Measurements from ENCODE around the gene IL17RE. TPM values are rescaled to one million over a fixed set of nuclear protein-coding genes. Genes with fewer than 3 reads are reported as not detected.
"Not testable (repeated sequence)": the region's sequence is repeated elsewhere in the genome, so short reads cannot be mapped to it uniquely, and the experiment has no call there.

The IL17RE gene
- 1 to 10 TPM in 1 of 2 donors, under 1 TPM in 1; 0.79 to 1.1 TPM for total RNA-seq
- 1 to 10 TPM; 1.7 to 2.7 TPM for polyA plus RNA-seq (ENCODE audit: insufficient read length in 2 of 2)
- long read RNA-seq, donor 1, partial matches to known transcripts = 11 of 11 reads
- long read RNA-seq, donor 1, other reads (novel, unspliced or antisense) = 0 of 11 reads
- long read RNA-seq, donor 2 = 0 reads
- long read RNA-seq, donor 3 = 0 reads
- long read RNA-seq, donor 4, partial matches to known transcripts = 29 of 30 reads
- long read RNA-seq, donor 4, other reads (novel, unspliced or antisense) = 0 of 30 reads

DNA sequence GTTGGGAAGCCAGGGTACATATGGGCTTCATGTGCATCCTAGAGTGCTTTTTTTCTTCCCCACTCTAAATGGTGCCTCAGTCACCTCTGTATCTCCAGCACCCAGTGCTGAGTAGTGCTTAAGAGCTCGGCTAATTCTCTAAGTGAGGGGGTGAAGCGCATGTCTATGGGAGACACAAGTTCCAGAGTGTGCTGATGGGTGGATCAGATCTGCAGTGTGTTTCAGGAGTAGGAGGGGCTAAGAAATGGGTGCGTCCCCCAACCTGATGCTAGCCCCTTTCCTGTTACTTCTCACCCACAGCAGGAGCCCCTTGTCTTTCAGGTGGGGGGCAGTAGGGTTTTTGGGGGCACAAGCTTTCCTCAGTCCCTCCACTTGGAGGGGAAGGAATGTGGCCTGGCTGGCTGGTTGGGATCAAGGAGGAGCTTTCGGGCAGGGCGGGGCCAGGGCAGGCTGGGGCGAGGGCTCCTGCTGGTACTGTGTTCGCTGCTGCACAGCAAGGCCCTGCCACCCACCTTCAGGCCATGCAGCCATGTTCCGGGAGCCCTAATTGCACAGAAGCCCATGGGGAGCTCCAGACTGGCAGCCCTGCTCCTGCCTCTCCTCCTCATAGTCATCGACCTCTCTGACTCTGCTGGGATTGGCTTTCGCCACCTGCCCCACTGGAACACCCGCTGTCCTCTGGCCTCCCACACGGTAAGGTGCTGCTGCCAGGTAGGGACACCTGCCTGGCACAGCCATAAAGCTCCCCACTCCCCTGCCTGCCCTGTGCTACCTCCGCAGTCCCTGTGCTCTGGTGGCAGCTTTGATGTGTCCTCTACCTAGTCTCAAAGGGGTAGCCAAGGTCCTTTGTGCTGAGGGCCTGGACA is at the start of gene IL17RE:
Gene IL17RE, plus strand, starts transcription at position 477 of the 866 bp plus-strand sequence. Its CDS starts 85 bp downstream, at position 562.
- Histone ChIP-seq H3K36me3 (ENCODE audit: control insufficient read depth, insufficient read depth, low read length) (no peaks in the 10 kb centered on the region), H3K27ac (ENCODE audit: low read depth, low read length) (no peak within 1 kb of the TSS), H3K9me3 (ENCODE audit: control insufficient read depth, insufficient read depth, low read length) (no peaks in the 10 kb centered on the region), H3K27me3 (ENCODE audit: control insufficient read depth, insufficient read depth, low read length) (no peaks in the 10 kb centered on the region), H3K4me3 (ENCODE audit: low read depth, low read length) (no peak within 1 kb of the TSS), H3K4me1 (ENCODE audit: control insufficient read depth, insufficient read depth, low read length) (peaks cover 7% of the 10 kb centered on the region)
- 39% methylated on average over 7 of the region's 13 CpGs for WGBS (ENCODE audit: insufficient coverage)
- no peak for DNase-seq (ENCODE audit: low read depth in 4 of 6, low spot score in 6 of 6)

DNA sequence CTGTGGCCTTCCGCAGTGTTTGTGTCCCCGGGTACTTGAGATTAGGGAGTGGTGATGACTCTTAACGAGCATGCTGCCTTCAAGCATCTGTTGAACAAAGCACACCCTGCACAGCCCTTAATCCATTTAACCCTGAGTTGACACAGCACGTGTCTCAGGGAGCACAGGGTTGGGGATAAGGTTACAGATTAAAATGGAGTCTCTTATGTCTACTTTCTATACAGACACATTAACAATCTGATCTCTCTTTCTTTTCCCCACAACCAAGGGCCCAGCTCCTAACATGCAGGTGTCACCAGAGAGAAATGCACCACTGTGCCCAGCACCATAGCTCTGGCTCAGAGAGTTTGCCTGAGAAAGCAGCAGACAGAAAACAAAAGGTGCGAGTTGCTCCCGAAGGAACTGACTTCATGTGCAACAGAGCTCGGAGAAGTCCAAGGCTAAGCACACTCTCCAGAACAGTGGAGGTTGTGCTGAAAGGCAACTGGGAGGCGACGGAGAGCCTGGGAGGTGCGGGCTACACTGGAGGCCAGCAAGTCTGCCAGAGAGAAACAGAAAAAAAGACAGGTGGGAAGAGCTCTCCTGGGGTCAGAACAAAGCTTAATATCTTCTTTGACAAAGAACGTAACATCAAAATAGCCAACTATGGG is 48.2 kb upstream of the IL17RE start:
- H3K4me1 ChIP-seq (ENCODE audit: control insufficient read depth, insufficient read depth, low read length); H3K4me3 ChIP-seq (ENCODE audit: low read depth, low read length); H3K36me3 ChIP-seq (ENCODE audit: control insufficient read depth, insufficient read depth, low read length); H3K9me3 ChIP-seq (ENCODE audit: control insufficient read depth, insufficient read depth, low read length); H3K27me3 ChIP-seq (ENCODE audit: control insufficient read depth, insufficient read depth, low read length); DNase-seq (ENCODE audit: low read depth in 4 of 6, low spot score in 6 of 6); H3K27ac ChIP-seq (ENCODE audit: low read depth, low read length): not testable (repeated sequence)
- 84% methylated on average over 7 of the region's 11 CpGs for WGBS (ENCODE audit: insufficient coverage)

- Histone ChIP-seq H3K4me3 (ENCODE audit: low read depth, low read length) (no peak overlapping the region), H3K27me3 (ENCODE audit: control insufficient read depth, insufficient read depth, low read length) (no peaks in the 10 kb centered on the region), H3K9me3 (ENCODE audit: control insufficient read depth, insufficient read depth, low read length) (no peaks in the 10 kb centered on the region), H3K36me3 (ENCODE audit: control insufficient read depth, insufficient read depth, low read length) (no peaks in the 10 kb centered on the region), H3K27ac (ENCODE audit: low read depth, low read length) (no peak overlapping the region), H3K4me1 (ENCODE audit: control insufficient read depth, insufficient read depth, low read length) (peaks cover 7% of the 10 kb centered on the region)
- WGBS (ENCODE audit: insufficient coverage) = 100% methylated on average over 3 of the region's 3 CpGs
- DNase-seq (ENCODE audit: low read depth in 4 of 6, low spot score in 6 of 6) = no peak
Measured at GRCh38 chr3:9855594-9855993, 47.1 kb upstream of the IL17RE start.

GRCh38 chr3:9859530-9860025 is 43.1 kb upstream of the IL17RE start:
- H3K27ac ChIP-seq (ENCODE audit: low read depth, low read length) = no peak overlapping the region
- DNase-seq (ENCODE audit: low read depth in 4 of 6, low spot score in 6 of 6) = no peak
- peaks cover 2% of the 10 kb centered on the region for H3K36me3 ChIP-seq (ENCODE audit: control insufficient read depth, insufficient read depth, low read length)
- H3K9me3 ChIP-seq (ENCODE audit: control insufficient read depth, insufficient read depth, low read length) = no peaks in the 10 kb centered on the region
- no peak overlapping the region for H3K4me3 ChIP-seq (ENCODE audit: low read depth, low read length)
- peaks cover 26% of the 10 kb centered on the region for H3K4me1 ChIP-seq (ENCODE audit: control insufficient read depth, insufficient read depth, low read length)
- H3K27me3 ChIP-seq (ENCODE audit: control insufficient read depth, insufficient read depth, low read length) = no peaks in the 10 kb centered on the region
- WGBS (ENCODE audit: insufficient coverage) = 93% methylated on average over 12 of the region's 12 CpGs

GRCh38 chr3:9861201-9861600 is 41.4 kb upstream of the IL17RE start:
- WGBS (ENCODE audit: insufficient coverage) = 88% methylated on average over 1 of the region's 4 CpGs
- DNase-seq (ENCODE audit: low read depth in 4 of 6, low spot score in 6 of 6) = no peak
- Histone ChIP-seq H3K4me3 (ENCODE audit: low read depth, low read length) (no peak overlapping the region), H3K4me1 (ENCODE audit: control insufficient read depth, insufficient read depth, low read length) (peaks cover 39% of the 10 kb centered on the region), H3K27me3 (ENCODE audit: control insufficient read depth, insufficient read depth, low read length) (no peaks in the 10 kb centered on the region), H3K36me3 (ENCODE audit: control insufficient read depth, insufficient read depth, low read length) (peaks cover 2% of the 10 kb centered on the region), H3K27ac (ENCODE audit: low read depth, low read length) (no peak overlapping the region), H3K9me3 (ENCODE audit: control insufficient read depth, insufficient read depth, low read length) (no peaks in the 10 kb centered on the region)

DNA sequence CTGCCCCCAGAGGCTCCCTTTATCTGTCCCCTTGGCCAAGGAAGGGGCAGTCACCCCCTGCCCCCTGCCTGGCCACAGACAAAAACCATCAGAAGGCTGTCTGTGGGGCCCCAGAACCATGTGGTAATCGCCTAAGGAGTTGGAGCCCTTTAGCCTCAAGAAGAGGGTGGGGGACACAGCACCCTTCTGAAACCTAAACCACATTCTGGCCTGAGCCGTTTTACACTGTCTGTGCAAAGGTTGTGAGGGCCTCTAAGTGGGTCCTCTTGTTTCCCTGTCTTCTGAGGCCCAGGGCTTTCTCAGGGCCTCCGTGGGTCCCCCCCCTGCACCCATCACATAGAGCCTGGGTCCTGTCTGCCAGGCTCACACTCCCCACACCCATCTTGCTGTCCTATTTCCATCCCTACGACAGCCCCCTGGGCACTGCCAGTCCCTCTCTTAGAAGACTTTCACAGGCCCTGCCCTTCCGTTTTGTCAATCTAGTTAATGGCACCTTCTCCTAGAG is 41.0 kb upstream of the IL17RE start:
- Histone ChIP-seq H3K27me3 (ENCODE audit: control insufficient read depth, insufficient read depth, low read length) (no peaks in the 10 kb centered on the region), H3K27ac (ENCODE audit: low read depth, low read length) (no peak overlapping the region)

GRCh38 chr3:9862391-9863057 is 40.1 kb upstream of the IL17RE start:
- Histone ChIP-seq H3K36me3 (ENCODE audit: control insufficient read depth, insufficient read depth, low read length) (peaks cover 2% of the 10 kb centered on the region), H3K4me3 (ENCODE audit: low read depth, low read length) (no peak overlapping the region), H3K9me3 (ENCODE audit: control insufficient read depth, insufficient read depth, low read length) (no peaks in the 10 kb centered on the region), H3K27me3 (ENCODE audit: control insufficient read depth, insufficient read depth, low read length) (no peaks in the 10 kb centered on the region), H3K27ac (ENCODE audit: low read depth, low read length) (peak overlapping the region; percentile 97), H3K4me1 (ENCODE audit: control insufficient read depth, insufficient read depth, low read length) (peaks cover 42% of the 10 kb centered on the region)
- WGBS (ENCODE audit: insufficient coverage) = 20% methylated on average over 45 of the region's 45 CpGs
- DNase-seq (ENCODE audit: low read depth in 4 of 6, low spot score in 6 of 6) = peak in 2 of 6 donors; percentile 4 to 43

More for the DNA sequence above, 41.0 kb upstream of the IL17RE start:
- H3K4me3 ChIP-seq (ENCODE audit: low read depth, low read length) = no peak overlapping the region
- H3K9me3 ChIP-seq (ENCODE audit: control insufficient read depth, insufficient read depth, low read length) = no peaks in the 10 kb centered on the region
- no peak for DNase-seq (ENCODE audit: low read depth in 4 of 6, low spot score in 6 of 6)
- peaks cover 2% of the 10 kb centered on the region for H3K36me3 ChIP-seq (ENCODE audit: control insufficient read depth, insufficient read depth, low read length)
- 88% methylated on average over 5 of the region's 5 CpGs for WGBS (ENCODE audit: insufficient coverage)
- peaks cover 39% of the 10 kb centered on the region for H3K4me1 ChIP-seq (ENCODE audit: control insufficient read depth, insufficient read depth, low read length)

DNA sequence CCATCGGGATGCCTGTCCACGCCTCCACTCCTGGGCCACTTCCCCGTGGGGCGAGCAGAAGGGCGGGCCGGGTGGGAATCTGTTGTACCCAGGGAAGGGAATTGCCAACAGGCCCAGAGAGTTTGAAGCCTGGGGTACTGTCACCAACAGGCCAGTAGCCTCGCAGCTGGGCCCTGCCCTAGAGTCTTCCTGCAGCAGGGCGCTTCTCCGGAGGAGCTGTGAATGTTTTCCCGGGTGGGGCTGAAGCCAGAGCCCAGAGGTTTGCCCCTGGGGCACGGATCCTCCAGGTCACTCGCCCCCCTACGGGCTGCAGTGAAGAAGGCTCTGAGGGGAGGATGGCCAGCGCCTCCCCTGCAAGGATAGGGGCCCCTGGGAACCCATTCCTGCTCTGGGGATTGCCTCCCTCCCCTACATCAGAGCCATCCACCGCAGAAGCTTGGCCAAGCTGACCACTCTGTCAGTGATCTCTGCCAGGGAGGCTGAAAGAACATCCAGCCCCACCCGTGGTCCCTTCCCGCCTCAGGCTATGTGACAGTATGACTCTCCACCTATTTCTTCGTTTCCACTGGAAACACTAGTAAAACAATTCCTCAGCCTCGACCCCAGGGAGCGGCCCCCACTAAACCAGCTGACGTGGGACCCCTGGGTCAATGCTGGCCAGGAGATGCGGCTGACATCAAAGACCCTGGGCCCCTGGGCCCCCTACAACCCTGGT is 39.4 kb upstream of the IL17RE start:
- WGBS (ENCODE audit: insufficient coverage) = 64% methylated on average over 22 of the region's 22 CpGs
- H3K27ac ChIP-seq (ENCODE audit: low read depth, low read length) = peak overlapping the region; percentile 97

More for the DNA sequence above, 39.4 kb upstream of the IL17RE start:
- H3K36me3 ChIP-seq (ENCODE audit: control insufficient read depth, insufficient read depth, low read length) = peaks cover 2% of the 10 kb centered on the region
- DNase-seq (ENCODE audit: low read depth in 4 of 6, low spot score in 6 of 6) = no peak
- H3K9me3 ChIP-seq (ENCODE audit: control insufficient read depth, insufficient read depth, low read length) = no peaks in the 10 kb centered on the region
- peaks cover 42% of the 10 kb centered on the region for H3K4me1 ChIP-seq (ENCODE audit: control insufficient read depth, insufficient read depth, low read length)
- no peak overlapping the region for H3K4me3 ChIP-seq (ENCODE audit: low read depth, low read length)
- H3K27me3 ChIP-seq (ENCODE audit: control insufficient read depth, insufficient read depth, low read length) = no peaks in the 10 kb centered on the region

Measured in spinal cord (tissue), 10 donors.